Keratinocyte (primary cell): ENCODE data around the gene LRRTM3. TPM values are rescaled to one million over a fixed set of nuclear protein-coding genes. Genes with fewer than 3 reads are reported as not detected.

ENCODE experiments used
- DNase-seq: peaks from one replicate; pipeline ENCODE4 v3.0.0-alpha.2; 2011; ENCODE audit warnings: low read depth, missing footprints, low spot score
- FAIRE-seq: peaks from 2 replicates; lab custom pipeline; 2011; peaks lifted over from hg19 to GRCh38; lab: Jason Lieb, UNC
- H2AFZ ChIP-seq: 2 replicates; pipeline ENCODE4 v1.6.0; 2012; ENCODE audit warnings: low read length, control low read depth, inconsistent platforms; ENCODE audit not compliant: control insufficient read depth
- H3K27ac ChIP-seq: 2 replicates; pipeline ENCODE4 v1.5.1; 2011; ENCODE audit warnings: low read length; ENCODE audit not compliant: control insufficient read depth, insufficient read depth
- H3K27me3 ChIP-seq: 3 replicates; pipeline ENCODE4 v1.6.0; 2011; ENCODE audit warnings: low read length; ENCODE audit not compliant: control insufficient read depth, insufficient read depth; ENCODE audit errors: extremely low read depth
- H3K36me3 ChIP-seq, 2 experiments: 2 replicates in 1 of 2; 3 replicates in 1 of 2; pipeline ENCODE4 v1.5.1; 2011; ENCODE audit warnings: low read length in 2 of 2, mild to moderate bottlenecking in 1 of 2; ENCODE audit not compliant: control insufficient read depth in 2 of 2, insufficient read depth in 2 of 2; ENCODE audit errors: extremely low read depth in 1 of 2
- H3K4me1 ChIP-seq: 3 replicates; pipeline ENCODE4 v1.5.1; 2011; ENCODE audit warnings: low read length; ENCODE audit not compliant: control insufficient read depth, insufficient read depth; ENCODE audit errors: extremely low read depth
- H3K4me2 ChIP-seq: 3 replicates; pipeline ENCODE4 v1.6.0; 2011; ENCODE audit warnings: low read depth, low read length; ENCODE audit not compliant: control insufficient read depth, insufficient read depth; ENCODE audit errors: extremely low read depth
- H3K4me3 ChIP-seq, 3 experiments: fragments of 200-600 bp in 1 of 3; sonication (generic) in 1 of 3; 2 replicates in 2 of 3; 3 replicates in 1 of 3; pipeline ENCODE4 v1.5.1; 2011 to 2016; ENCODE audit warnings: low read length in 3 of 3, mild to moderate bottlenecking in 3 of 3, control low read depth in 2 of 3, inconsistent platforms in 1 of 3, low read depth in 1 of 3, mixed read lengths in 1 of 3, mixed run types in 1 of 3, moderate library complexity in 1 of 3; ENCODE audit not compliant: control insufficient read depth in 2 of 3, insufficient read depth in 2 of 3; ENCODE audit errors: extremely low read depth in 1 of 3
- H3K79me2 ChIP-seq: 2 replicates; pipeline ENCODE4 v1.6.0; 2012; ENCODE audit warnings: low read length; ENCODE audit not compliant: control insufficient read depth, insufficient read depth
- H3K9ac ChIP-seq: 3 replicates; pipeline ENCODE4 v1.6.0; 2011; ENCODE audit warnings: low read length; ENCODE audit not compliant: control insufficient read depth, insufficient read depth; ENCODE audit errors: extremely low read depth
- H3K9me1 ChIP-seq: 3 replicates; pipeline ENCODE4 v1.6.0; 2011; ENCODE audit warnings: low read length; ENCODE audit not compliant: control insufficient read depth, insufficient read depth; ENCODE audit errors: extremely low read depth
- H3K9me3 ChIP-seq: 2 replicates; pipeline ENCODE4 v1.5.1; 2012; ENCODE audit warnings: low read depth, low read length; ENCODE audit not compliant: control insufficient read depth
- H4K20me1 ChIP-seq: 3 replicates; pipeline ENCODE4 v1.6.0; 2011; ENCODE audit warnings: low read length; ENCODE audit not compliant: control insufficient read depth, insufficient read depth; ENCODE audit errors: extremely low read depth
- EZH2 ChIP-seq: IDR thresholded peaks from one replicate; pipeline ENCODE4 v1.6.1; 2012; ENCODE audit warnings: inconsistent platforms, mild to moderate bottlenecking, low read length, moderate library complexity
- dilution Hi-C: fragments of 300-500 bp; cut with MboI; formaldehyde crosslinking; loops from one replicate; pipeline ENCODE4 v1.7.0; 2020; ENCODE audit warnings: low sequenced_read_pairs; ENCODE audit not compliant: extremely low pct_ligation_motif_present
- polyA plus RNA-seq, 5 experiments: library from polyadenylated mRNA; depleted of rRNA in 3 of 5; stranded (reverse) in 3 of 5; stranded (forward) in 1 of 5; unstranded in 1 of 5; fragments of >200 nt; gene quantifications; 1 replicate in 1 of 5; 2 replicates in 3 of 5; 3 replicates in 1 of 5; pipeline versions ENCODE4 v1.2.1 to v1.2.3, GENCODE V29; 2011 to 2012; ENCODE audit warnings: missing spikeins in 2 of 5, low read depth in 1 of 5, low replicate concordance in 1 of 5
- TF ChIP-seq, protein P1 (sequence below), 3 experiments: IDR thresholded peaks in 1 of 3; conservative IDR thresholded peaks in 1 of 3; optimal IDR thresholded peaks in 1 of 3; 2 replicates in 2 of 3; 3 replicates in 1 of 3; pipeline versions ENCODE3 to v1.5.1; 2011; ENCODE audit warnings: low read length in 3 of 3, mild to moderate bottlenecking in 3 of 3, moderate library complexity in 2 of 3, control low read depth in 1 of 3, inconsistent platforms in 1 of 3; ENCODE audit not compliant: insufficient read depth in 2 of 3; ENCODE audit errors: extremely low read depth in 1 of 3

LRRTM3 gene
- polyA plus RNA-seq, 1 donor (not counting 4 experiments of a cell fraction or from before 2014, with no cell fraction given): not detected

DNA sequence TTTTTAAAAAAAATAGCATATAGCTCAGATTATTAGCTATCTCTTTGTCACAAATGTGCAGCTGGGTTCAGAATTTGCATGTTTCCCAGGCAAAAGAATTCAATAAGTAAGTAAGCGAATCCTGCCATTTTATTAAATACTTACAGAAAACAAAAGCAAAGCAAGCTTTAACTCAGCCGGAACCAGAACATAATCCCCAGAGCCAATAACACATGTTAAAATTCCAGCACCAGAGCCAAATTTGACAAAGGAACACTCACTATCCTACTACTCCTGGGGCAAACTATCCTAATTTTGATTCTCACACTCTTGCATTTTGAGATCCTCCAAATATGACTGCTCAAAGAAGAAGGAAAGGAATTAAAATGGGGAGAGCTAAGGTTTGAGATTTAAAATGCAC lies 32.6 kb downstream of the LRRTM3 start:
- no peaks in the 10 kb centered on the region for H3K27me3 ChIP-seq
- H3K36me3 ChIP-seq: no peaks in the 10 kb centered on the region
- H3K9me3 ChIP-seq: no peaks in the 10 kb centered on the region
- no peak overlapping the region for H3K9ac ChIP-seq
- no peak overlapping the region for H3K4me3 ChIP-seq
- FAIRE-seq (no peak), DNase-seq (no peak)
- no peak overlapping the region for H3K27ac ChIP-seq
- H3K4me2 ChIP-seq: no peak overlapping the region
- H3K79me2 ChIP-seq: no peaks in the 10 kb centered on the region
- no peaks in the 10 kb centered on the region for H4K20me1 ChIP-seq
- H2AFZ ChIP-seq: no peak overlapping the region
- H3K4me1 ChIP-seq: no peaks in the 10 kb centered on the region
- dilution Hi-C loops: no loop called here
- H3K9me1 ChIP-seq: no peaks in the 10 kb centered on the region
- no peak for TF ChIP-seq EZH2
- TF ChIP-seq, protein P1, sequence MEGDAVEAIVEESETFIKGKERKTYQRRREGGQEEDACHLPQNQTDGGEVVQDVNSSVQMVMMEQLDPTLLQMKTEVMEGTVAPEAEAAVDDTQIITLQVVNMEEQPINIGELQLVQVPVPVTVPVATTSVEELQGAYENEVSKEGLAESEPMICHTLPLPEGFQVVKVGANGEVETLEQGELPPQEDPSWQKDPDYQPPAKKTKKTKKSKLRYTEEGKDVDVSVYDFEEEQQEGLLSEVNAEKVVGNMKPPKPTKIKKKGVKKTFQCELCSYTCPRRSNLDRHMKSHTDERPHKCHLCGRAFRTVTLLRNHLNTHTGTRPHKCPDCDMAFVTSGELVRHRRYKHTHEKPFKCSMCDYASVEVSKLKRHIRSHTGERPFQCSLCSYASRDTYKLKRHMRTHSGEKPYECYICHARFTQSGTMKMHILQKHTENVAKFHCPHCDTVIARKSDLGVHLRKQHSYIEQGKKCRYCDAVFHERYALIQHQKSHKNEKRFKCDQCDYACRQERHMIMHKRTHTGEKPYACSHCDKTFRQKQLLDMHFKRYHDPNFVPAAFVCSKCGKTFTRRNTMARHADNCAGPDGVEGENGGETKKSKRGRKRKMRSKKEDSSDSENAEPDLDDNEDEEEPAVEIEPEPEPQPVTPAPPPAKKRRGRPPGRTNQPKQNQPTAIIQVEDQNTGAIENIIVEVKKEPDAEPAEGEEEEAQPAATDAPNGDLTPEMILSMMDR (optimal IDR thresholded peaks at IDR 0.05 in 1 of 3, IDR thresholded peaks at IDR 0.05 in 1 of 3, conservative IDR thresholded peaks at IDR 0.05 in 1 of 3; ENCODE audit: extremely low read depth in 1 of 3, insufficient read depth in 2 of 3, low read length in 3 of 3): no peak

DNA sequence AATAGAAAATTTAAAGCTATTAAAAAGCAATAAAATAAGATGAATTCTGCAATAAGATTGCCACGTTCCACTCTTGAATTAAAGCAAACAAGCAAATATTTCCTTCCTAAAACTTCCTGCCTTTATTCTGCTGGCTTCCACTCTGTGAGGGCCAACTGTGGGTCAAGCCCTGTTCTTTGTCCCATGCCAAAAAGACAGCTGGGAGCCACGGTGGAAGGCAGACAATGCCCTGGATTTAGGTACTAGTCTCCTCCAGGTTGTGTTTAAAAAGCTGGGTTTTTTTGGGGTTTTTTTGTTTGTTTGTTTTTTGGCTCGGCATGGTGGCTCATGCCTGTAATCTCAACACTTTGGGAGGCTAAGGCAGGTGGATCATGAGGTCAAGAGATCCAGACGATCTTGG lies 39.1 kb downstream of the LRRTM3 start:
- H3K79me2 ChIP-seq: no peaks in the 10 kb centered on the region
- H3K9me1 ChIP-seq: no peaks in the 10 kb centered on the region
- H3K27ac ChIP-seq: no peak overlapping the region
- no peak for FAIRE-seq
- no peak overlapping the region for H3K4me3 ChIP-seq
- H3K4me1 ChIP-seq: no peaks in the 10 kb centered on the region
- no peaks in the 10 kb centered on the region for H3K36me3 ChIP-seq
- H2AFZ ChIP-seq: no peak overlapping the region
- TF ChIP-seq, protein P1 (optimal IDR thresholded peaks at IDR 0.05 in 1 of 3, IDR thresholded peaks at IDR 0.05 in 1 of 3, conservative IDR thresholded peaks at IDR 0.05 in 1 of 3; ENCODE audit: extremely low read depth in 1 of 3, insufficient read depth in 2 of 3, low read length in 3 of 3): no peak
- no peak for TF ChIP-seq EZH2
- DNase-seq: no peak
- H3K4me2 ChIP-seq: no peak overlapping the region
- no peaks in the 10 kb centered on the region for H3K27me3 ChIP-seq
- H3K9ac ChIP-seq: no peak overlapping the region
- H4K20me1 ChIP-seq: no peaks in the 10 kb centered on the region
- dilution Hi-C loops: no loop called here
- no peaks in the 10 kb centered on the region for H3K9me3 ChIP-seq
